ENCODE results near the gene ZNF774.
"Not testable (repeated sequence)": the region's sequence is repeated elsewhere in the genome, so short reads cannot be mapped to it uniquely, and the experiment has no call there.

The ZNF774 gene

GRCh38 chr15:90326441-90326840 is 25.6 kb upstream of the ZNF774 start:
- Histone ChIP-seq H3K4me3 (ENCODE audit: low read length) (no peak overlapping the region), H2AFZ (ENCODE audit: low read depth, low read length) (no peak overlapping the region), H3K4me1 (ENCODE audit: insufficient read depth, low read length) (no peaks in the 10 kb centered on the region), H3K36me3 (ENCODE audit: insufficient read depth, low read length) (no peaks in the 10 kb centered on the region), H3K27me3 (ENCODE audit: insufficient read depth, low read length) (no peaks in the 10 kb centered on the region), H3K9me3 (ENCODE audit: low read length) (no peaks in the 10 kb centered on the region)

DNA sequence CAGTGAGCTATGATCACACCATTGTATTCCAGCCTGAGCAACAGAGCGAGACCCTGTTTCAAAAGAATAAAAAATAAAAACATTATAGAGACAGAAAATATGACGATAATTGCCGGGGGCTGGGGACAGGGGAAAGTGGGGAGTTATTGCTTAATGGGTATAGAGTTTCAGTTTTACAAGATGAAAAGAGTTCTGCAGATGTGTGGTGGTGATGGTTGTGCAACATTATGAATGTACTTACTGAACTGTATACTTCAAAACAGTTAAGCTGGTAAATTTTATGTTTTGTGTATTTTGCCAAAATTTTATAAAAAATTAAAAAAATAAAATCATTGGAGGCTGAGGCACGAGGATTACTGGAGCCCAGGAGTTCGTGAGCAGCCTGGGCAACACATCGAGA is 24.8 kb upstream of the ZNF774 start:
- Histone ChIP-seq H2AFZ (ENCODE audit: low read depth, low read length) (no peak overlapping the region), H3K36me3 (ENCODE audit: insufficient read depth, low read length) (no peaks in the 10 kb centered on the region), H3K4me1 (ENCODE audit: insufficient read depth, low read length) (no peaks in the 10 kb centered on the region), H3K27me3 (ENCODE audit: insufficient read depth, low read length) (no peaks in the 10 kb centered on the region), H3K9me3 (ENCODE audit: low read length) (no peaks in the 10 kb centered on the region), H3K4me3 (ENCODE audit: low read length) (no peak overlapping the region)

GRCh38 chr15:90334304-90334731 is 17.8 kb upstream of the ZNF774 start:
- Histone ChIP-seq H3K9me3 (ENCODE audit: low read length) (no peaks in the 10 kb centered on the region), H2AFZ (ENCODE audit: low read depth, low read length) (no peak overlapping the region), H3K27me3 (ENCODE audit: insufficient read depth, low read length) (no peaks in the 10 kb centered on the region), H3K4me1 (ENCODE audit: insufficient read depth, low read length) (no peaks in the 10 kb centered on the region), H3K4me3 (ENCODE audit: low read length) (no peak overlapping the region), H3K36me3 (ENCODE audit: insufficient read depth, low read length) (no peaks in the 10 kb centered on the region)

GRCh38 chr15:90336705-90337141 is 15.4 kb upstream of the ZNF774 start:
- no peaks in the 10 kb centered on the region for H3K36me3 ChIP-seq (ENCODE audit: insufficient read depth, low read length)
- H3K27me3 ChIP-seq (ENCODE audit: insufficient read depth, low read length) = no peaks in the 10 kb centered on the region
- H2AFZ ChIP-seq (ENCODE audit: low read depth, low read length) = no peak overlapping the region
- no peak overlapping the region for H3K4me3 ChIP-seq (ENCODE audit: low read length)
- no peaks in the 10 kb centered on the region for H3K4me1 ChIP-seq (ENCODE audit: insufficient read depth, low read length)
- H3K9me3 ChIP-seq (ENCODE audit: low read length) = no peaks in the 10 kb centered on the region

GRCh38 chr15:90337256-90337655 is 14.8 kb upstream of the ZNF774 start:
- no peaks in the 10 kb centered on the region for H3K27me3 ChIP-seq (ENCODE audit: insufficient read depth, low read length)
- no peaks in the 10 kb centered on the region for H3K36me3 ChIP-seq (ENCODE audit: insufficient read depth, low read length)
- H3K4me1 ChIP-seq (ENCODE audit: insufficient read depth, low read length) = no peaks in the 10 kb centered on the region
- H3K9me3 ChIP-seq (ENCODE audit: low read length) = no peaks in the 10 kb centered on the region
- no peak overlapping the region for H2AFZ ChIP-seq (ENCODE audit: low read depth, low read length)
- no peak overlapping the region for H3K4me3 ChIP-seq (ENCODE audit: low read length)

DNA sequence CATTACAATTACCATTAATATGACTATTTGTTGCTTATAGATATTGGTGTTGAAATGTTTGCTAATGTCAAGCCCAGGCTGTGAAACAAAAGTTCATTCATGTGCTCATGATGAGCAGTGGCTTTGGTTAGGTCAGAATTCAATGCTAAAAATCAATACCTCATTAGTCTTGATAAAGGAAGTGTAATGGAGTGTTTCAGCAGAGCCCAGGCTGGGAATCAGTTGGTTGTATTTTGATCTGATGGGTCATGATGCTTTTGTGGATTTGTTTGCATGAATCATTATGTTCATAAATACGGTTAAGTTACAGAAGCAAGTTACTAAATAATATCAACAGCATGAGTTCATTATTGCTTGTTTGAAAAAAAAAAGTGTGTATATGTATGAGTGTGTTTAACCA is 13.6 kb upstream of the ZNF774 start:
- H3K4me1 ChIP-seq (ENCODE audit: insufficient read depth, low read length) = no peaks in the 10 kb centered on the region
- no peak overlapping the region for H3K4me3 ChIP-seq (ENCODE audit: low read length)
- H3K9me3 ChIP-seq (ENCODE audit: low read length) = no peaks in the 10 kb centered on the region
- no peak overlapping the region for H2AFZ ChIP-seq (ENCODE audit: low read depth, low read length)
- H3K36me3 ChIP-seq (ENCODE audit: insufficient read depth, low read length) = no peaks in the 10 kb centered on the region
- H3K27me3 ChIP-seq (ENCODE audit: insufficient read depth, low read length) = no peaks in the 10 kb centered on the region

DNA sequence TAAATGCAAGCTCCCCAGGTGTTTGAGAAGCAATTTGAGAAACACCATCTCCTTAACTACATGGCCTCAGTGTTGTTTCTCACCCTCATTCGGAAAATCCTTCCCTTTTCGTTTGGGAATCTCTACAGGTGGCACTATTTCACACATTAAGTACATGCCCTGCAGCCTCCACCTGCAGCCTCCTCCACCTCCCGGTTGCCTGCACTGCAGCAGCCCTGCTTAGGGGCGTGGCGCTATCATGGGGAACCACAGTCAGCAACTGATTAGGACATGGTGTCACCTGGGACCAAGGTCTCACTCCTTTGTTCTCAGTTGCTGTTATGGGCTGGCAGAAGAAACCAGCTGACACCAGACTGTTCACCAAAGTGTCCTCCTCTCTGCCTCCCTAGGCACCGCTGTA is 11.7 kb upstream of the ZNF774 start:
- no peaks in the 10 kb centered on the region for H3K36me3 ChIP-seq (ENCODE audit: insufficient read depth, low read length)
- H2AFZ ChIP-seq (ENCODE audit: low read depth, low read length) = no peak overlapping the region
- H3K4me1 ChIP-seq (ENCODE audit: insufficient read depth, low read length) = no peaks in the 10 kb centered on the region
- H3K9me3 ChIP-seq (ENCODE audit: low read length) = no peaks in the 10 kb centered on the region
- no peaks in the 10 kb centered on the region for H3K27me3 ChIP-seq (ENCODE audit: insufficient read depth, low read length)
- no peak overlapping the region for H3K4me3 ChIP-seq (ENCODE audit: low read length)

DNA sequence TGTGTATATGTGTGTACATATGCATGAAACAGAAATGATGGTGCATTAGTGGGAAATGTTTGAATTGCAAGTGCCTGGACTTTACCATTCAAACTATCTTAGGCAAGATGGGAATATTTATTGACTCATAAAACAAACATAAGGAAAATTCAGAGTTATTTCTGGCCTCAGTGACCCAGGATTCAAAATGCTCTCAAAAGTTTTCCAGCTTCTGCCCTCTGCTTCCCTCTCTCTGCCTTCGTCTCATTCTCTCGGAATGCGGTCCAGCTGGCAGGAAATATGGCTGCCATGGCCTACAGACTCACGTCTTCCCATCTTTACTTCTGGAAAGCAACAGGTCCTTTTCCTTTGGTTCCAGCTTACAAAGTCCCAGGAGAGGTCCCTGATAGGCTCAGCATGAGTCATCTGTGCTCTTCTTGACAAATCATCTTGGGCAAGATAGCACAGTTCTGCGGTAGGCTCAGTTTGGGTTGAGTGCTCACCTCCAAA is 8.7 kb upstream of the ZNF774 start:
- Histone ChIP-seq H3K4me3 (ENCODE audit: low read length) (no peak overlapping the region), H3K36me3 (ENCODE audit: insufficient read depth, low read length) (no peaks in the 10 kb centered on the region), H3K4me1 (ENCODE audit: insufficient read depth, low read length) (no peaks in the 10 kb centered on the region), H2AFZ (ENCODE audit: low read depth, low read length) (no peak overlapping the region), H3K9me3 (ENCODE audit: low read length) (no peaks in the 10 kb centered on the region), H3K27me3 (ENCODE audit: insufficient read depth, low read length) (no peaks in the 10 kb centered on the region)

- Histone ChIP-seq H3K4me1 (ENCODE audit: insufficient read depth, low read length) (no peaks in the 10 kb centered on the region), H2AFZ (ENCODE audit: low read depth, low read length) (no peak overlapping the region), H3K4me3 (ENCODE audit: low read length) (no peak overlapping the region), H3K36me3 (ENCODE audit: insufficient read depth, low read length) (no peaks in the 10 kb centered on the region), H3K27me3 (ENCODE audit: insufficient read depth, low read length) (no peaks in the 10 kb centered on the region), H3K9me3 (ENCODE audit: low read length) (no peaks in the 10 kb centered on the region)
Measured at GRCh38 chr15:90344662-90345061, 7.4 kb upstream of the ZNF774 start.

DNA sequence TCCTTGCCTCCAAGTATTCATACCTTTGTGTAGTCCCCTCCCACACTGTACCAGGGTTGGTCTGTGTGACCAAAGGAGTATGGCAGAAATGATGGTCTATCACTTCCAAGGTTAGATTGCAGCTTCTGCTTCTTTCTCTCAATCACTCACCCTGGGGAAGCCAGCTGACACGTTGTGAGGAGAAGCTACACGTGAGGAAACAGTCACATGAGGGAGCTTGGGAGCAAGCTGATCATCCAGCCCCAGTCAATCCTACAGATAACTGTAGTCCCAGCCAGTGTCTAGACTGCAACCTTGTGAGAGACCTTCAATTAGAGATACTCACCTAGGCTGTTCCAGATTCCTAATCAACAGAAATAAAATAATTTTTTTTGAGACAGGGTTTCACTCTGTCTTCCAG is 6.2 kb upstream of the ZNF774 start:
- Histone ChIP-seq H3K9me3 (ENCODE audit: low read length) (no peaks in the 10 kb centered on the region), H2AFZ (ENCODE audit: low read depth, low read length) (no peak overlapping the region), H3K27me3 (ENCODE audit: insufficient read depth, low read length) (no peaks in the 10 kb centered on the region), H3K36me3 (ENCODE audit: insufficient read depth, low read length) (no peaks in the 10 kb centered on the region), H3K4me3 (ENCODE audit: low read length) (no peak overlapping the region), H3K4me1 (ENCODE audit: insufficient read depth, low read length) (no peaks in the 10 kb centered on the region)

DNA sequence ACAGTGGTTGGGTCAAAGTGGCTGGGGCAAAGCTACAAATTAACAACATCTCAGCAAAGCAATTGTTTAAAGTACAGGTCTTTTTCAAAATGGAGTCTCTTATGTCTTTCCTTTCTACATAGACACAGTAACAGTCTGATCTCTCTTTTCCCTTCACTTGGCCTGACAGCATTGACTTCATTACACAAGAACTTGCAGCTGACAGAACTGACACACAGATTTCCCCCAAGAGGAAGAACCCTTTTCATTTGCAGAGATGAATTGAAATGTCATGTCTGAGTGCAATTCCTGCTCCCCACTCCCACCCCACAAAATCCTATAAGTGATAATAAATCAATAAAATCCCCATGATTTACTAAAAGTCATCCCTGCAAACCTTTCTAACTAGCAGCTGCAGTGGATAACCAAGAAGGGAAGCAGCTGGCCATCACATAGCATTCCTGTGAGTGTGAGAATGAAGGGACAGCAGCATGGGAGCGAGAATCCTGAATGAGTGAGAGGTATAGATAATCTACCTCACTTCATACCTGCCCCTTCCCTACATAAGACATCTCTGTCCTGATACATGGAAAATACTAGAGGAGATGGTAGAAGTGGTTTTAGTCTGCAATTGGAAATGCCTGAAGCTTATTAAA is 4.5 kb upstream of the ZNF774 start:
- not testable (repeated sequence) for H3K4me3 ChIP-seq (ENCODE audit: low read length); H3K27me3 ChIP-seq (ENCODE audit: insufficient read depth, low read length); H3K4me1 ChIP-seq (ENCODE audit: insufficient read depth, low read length)

GRCh38 chr15:90348456-90348855 is 3.6 kb upstream of the ZNF774 start:
- Histone ChIP-seq H3K36me3 (ENCODE audit: insufficient read depth, low read length) (no peaks in the 10 kb centered on the region), H3K9me3 (ENCODE audit: low read length) (no peaks in the 10 kb centered on the region), H3K4me3 (ENCODE audit: low read length) (no peak overlapping the region), H3K4me1 (ENCODE audit: insufficient read depth, low read length) (no peaks in the 10 kb centered on the region), H3K27me3 (ENCODE audit: insufficient read depth, low read length) (no peaks in the 10 kb centered on the region), H2AFZ (ENCODE audit: low read depth, low read length) (no peak overlapping the region)

More for the DNA sequence above, 4.5 kb upstream of the ZNF774 start:
- not testable (repeated sequence) for H3K36me3 ChIP-seq (ENCODE audit: insufficient read depth, low read length); H3K9me3 ChIP-seq (ENCODE audit: low read length); H2AFZ ChIP-seq (ENCODE audit: low read depth, low read length)

GRCh38 chr15:90349072-90349471 is 3.0 kb upstream of the ZNF774 start:
- H3K36me3 ChIP-seq (ENCODE audit: insufficient read depth, low read length) = no peaks in the 10 kb centered on the region
- H2AFZ ChIP-seq (ENCODE audit: low read depth, low read length) = no peak overlapping the region
- no peaks in the 10 kb centered on the region for H3K4me1 ChIP-seq (ENCODE audit: insufficient read depth, low read length)
- H3K27me3 ChIP-seq (ENCODE audit: insufficient read depth, low read length) = no peaks in the 10 kb centered on the region
- H3K4me3 ChIP-seq (ENCODE audit: low read length) = no peak overlapping the region
- no peaks in the 10 kb centered on the region for H3K9me3 ChIP-seq (ENCODE audit: low read length)

- H3K36me3 ChIP-seq (ENCODE audit: insufficient read depth, low read length) = no peaks in the 10 kb centered on the region
- no peaks in the 10 kb centered on the region for H3K27me3 ChIP-seq (ENCODE audit: insufficient read depth, low read length)
- no peaks in the 10 kb centered on the region for H3K9me3 ChIP-seq (ENCODE audit: low read length)
- no peak overlapping the region for H3K4me3 ChIP-seq (ENCODE audit: low read length)
- H2AFZ ChIP-seq (ENCODE audit: low read depth, low read length) = no peak overlapping the region
- no peaks in the 10 kb centered on the region for H3K4me1 ChIP-seq (ENCODE audit: insufficient read depth, low read length)
Measured at GRCh38 chr15:90349821-90350220, 2.3 kb upstream of the ZNF774 start.
